CD4-positive, alpha-beta T cell treated with Interleukin-6 at 100 ng/mL for 8 hours (primary cell): Measurements from ENCODE around the gene CD320.
"Not testable (repeated sequence)": the region's sequence is repeated elsewhere in the genome, so short reads cannot be mapped to it uniquely, and the experiment has no call there.

Source experiments
- DNase-seq: peaks from one replicate; pipeline ENCODE4 v3.0.0-alpha.2; 2020; ENCODE audit warnings: mixed read lengths, low spot score

The CD320 gene

DNA sequence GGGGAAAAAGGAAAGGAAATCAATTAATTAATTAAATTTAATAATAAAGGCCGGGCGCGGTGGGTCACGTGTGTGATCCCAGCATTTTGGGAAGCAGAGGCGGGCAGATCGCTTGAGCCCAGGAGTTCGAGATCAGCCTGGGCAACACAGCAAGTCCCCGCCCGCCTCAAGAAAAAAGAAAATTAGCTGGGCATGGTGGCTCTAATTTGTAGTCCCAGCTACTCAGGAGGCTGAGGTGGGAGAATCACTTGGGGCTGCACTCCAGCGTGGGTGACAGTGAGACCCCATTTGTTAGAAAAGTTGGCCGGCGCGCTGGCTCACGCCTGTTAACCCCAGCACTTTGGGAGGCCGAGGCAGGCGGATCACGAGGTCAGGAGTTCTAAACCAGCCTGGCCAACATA lies 733 bp upstream of the CD320 start:
- DNase-seq = no peak

- DNase-seq = no peak
Measured at GRCh38 chr19:8307400-8307964, 676 bp downstream of the CD320 start.

DNA sequence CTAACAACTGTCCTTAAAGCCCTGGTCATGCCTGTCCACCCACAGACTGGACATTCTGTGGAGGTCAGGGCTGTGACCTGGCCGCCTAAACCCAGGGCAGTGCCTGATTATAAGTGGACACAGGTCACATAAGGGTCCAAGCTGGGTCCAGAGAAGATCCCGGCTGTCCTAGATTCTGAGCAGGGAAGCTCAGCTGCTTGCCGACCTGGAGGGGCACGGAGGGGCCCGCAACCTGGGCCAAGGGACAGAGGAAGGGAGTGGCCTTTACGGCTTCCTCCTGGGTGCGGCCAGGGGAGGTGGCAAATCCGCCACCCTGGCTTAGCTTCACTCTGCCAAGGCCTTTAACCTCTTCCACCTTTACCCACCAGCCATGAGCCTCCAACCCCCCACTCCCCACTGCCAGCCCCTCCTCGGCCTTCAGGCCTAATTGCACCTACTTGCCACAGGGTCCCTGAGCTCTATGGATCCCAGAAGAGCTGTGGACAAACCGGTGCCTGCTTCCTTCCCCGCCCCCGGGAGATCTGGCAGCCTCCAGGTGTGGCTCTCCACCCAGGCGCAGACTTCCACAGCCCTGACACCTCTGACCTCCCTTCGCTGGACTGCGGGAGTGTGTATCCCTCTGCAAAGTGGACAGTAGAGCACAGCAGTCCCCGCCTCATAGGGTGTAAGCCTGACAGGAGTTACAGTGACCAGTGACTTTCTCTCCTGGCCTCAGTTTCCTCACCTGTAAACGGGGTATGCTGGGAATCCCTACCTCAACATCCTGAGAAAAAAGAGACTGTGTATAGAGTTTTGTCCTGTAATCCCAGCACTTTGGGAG lies 1.7 kb downstream of the CD320 start:
- no peak for DNase-seq

- DNase-seq = no peak
Measured at GRCh38 chr19:8305798-8306197, 2.4 kb downstream of the CD320 start.

DNA sequence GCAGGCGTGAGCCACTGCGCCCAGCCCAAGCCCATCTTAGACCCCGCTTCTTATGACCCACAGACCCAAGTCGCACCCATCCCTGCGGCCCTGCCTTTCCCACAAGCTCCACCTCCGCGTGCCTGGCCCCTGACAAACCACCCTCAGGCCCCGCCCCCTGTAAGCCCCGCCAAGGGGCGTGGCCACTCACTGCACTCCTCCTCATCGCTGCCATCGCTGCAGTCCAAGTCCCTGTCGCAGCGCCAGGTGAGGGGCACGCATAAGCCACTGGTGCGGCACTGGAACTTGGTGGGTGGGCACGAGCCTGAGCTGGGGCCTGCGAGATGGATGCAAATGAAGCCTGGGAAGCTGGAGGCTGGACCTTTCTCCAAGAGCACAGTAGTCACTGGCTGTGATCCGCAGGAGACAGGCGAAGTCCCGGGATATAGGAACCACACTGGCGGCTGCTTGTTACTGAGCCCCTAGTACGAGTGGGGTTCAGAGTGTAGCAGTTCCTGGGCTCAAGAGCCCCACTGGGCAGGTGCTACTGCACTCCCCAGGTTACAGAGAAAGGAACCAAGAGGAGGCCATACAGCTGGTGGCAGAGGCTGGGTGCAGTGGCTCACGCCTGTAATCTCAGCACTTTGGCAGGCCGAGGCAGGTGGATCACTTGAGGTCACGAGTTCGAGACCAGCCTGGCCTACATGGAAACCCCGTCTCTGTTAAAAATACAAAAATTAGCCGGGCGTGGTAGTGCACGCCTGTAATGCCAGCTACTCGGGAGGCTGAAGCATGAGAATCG lies 3.1 kb downstream of the CD320 start:
- DNase-seq = no peak

- no peak for DNase-seq
Measured at GRCh38 chr19:8302734-8303133, 5.4 kb downstream of the CD320 start.

- no peak for DNase-seq
Measured at GRCh38 chr19:8302357-8302691, 5.8 kb downstream of the CD320 start.

GRCh38 chr19:8291337-8291736 lies 16.8 kb downstream of the CD320 start:
- not testable (repeated sequence) for DNase-seq

DNA sequence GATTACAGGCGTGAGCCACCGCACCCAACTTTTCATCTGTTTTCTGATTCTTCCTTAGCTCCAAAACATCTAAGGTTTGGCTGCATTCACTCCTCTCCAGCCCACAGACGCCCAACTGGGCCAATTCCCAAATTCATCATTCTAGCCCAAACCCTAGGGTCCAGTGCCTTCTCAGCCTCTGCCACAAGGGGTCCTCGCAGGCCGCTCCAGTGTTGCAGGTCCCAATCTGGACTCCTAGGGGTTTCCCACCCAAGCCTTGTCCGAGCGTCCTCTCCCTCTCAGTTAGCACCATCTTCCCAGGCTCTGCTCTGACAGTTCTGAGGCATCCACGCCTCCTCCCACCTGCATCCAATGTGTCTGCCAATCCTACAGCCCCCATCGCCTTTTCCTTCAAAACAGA lies 31.6 kb downstream of the CD320 start:
- not testable (repeated sequence) for DNase-seq

DNA sequence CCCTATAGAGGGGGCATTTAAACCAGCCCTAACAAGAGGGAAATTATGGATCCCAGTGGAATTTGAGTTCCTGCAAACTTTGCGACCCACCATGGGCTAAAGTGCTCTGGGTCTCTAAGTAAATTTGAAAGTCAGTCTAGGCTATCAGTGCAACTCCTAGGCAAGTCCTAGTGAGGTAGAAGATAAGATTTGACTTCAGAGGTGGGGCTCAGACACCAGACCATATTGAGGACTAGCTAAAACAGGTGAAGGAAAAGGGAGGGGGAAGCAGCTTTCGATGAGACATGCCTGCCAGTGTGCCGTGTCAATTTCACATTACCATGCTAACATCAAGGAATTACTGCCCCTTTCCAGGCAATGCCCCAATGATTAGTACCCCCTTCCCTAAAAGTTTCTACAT lies 38.4 kb downstream of the CD320 start:
- no peak for DNase-seq

GRCh38 chr19:8265872-8266271 lies 42.3 kb downstream of the CD320 start:
- no peak for DNase-seq

DNA sequence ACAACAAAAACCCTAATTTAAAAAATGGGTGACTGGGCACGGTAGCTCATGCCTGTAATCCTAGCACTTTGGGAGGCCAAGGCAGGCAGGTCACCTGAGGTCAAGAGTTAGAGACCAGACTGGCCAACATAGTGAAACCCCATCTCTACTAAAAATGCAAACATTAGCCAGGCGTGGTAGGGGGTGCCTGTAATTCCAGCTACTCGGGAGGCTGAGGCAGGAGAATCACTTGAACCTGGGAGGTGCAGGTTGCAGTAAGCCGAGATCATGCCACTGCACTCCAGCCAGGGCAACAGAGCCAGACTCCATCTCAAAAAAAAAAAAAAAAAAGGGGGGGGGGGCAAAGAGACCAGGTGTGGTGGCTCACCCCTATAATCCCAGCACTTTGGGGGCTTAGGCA lies 43.9 kb downstream of the CD320 start:
- DNase-seq = not testable (repeated sequence)

DNA sequence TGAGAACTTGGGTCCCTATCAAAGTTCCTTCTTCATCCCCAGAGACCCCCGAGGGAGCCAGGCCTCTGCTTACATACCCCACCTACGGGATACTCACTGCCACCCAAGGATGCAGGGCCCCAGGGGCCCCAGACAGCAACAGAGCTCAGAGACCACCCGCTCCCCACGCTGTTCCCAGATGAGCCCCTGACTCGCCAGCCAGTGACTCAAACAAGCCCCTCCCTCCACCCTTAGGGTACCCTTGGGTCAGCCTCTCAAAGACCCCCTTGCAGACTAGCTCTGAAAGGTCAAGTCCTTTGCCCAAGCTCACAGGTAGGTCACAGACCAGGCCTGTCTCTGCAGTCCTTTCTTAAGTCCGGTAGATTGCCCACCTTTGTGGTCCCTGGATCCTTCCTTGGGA lies 45.7 kb downstream of the CD320 start:
- DNase-seq = no peak

- no peak for DNase-seq
Measured at GRCh38 chr19:8261881-8262280, 46.3 kb downstream of the CD320 start.

- DNase-seq = no peak
Measured at GRCh38 chr19:8261347-8261746, 46.8 kb downstream of the CD320 start.

GRCh38 chr19:8259922-8260247 lies 48.3 kb downstream of the CD320 start:
- DNase-seq = no peak

GRCh38 chr19:8259142-8259921 lies 48.8 kb downstream of the CD320 start:
- no peak for DNase-seq

DNA sequence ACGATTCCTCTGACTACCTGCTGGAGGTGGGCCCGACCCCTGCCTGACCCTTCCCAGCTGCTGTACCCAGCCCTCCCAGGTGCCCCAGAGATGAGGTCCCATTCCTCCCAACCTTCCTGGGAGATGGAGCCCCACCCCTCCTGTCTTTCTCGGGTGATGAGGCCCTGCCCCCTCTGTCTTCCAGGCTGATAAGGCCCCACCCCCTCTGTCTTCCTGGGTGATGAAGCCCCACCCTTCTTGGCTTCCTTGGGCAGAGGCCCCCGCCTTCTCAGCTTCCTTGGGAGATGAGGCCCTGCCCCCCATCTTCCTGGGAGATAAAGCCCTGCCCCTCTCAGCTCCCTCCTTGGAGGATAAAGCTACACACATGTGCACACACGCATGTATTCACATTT lies 51.1 kb downstream of the CD320 start:
- no peak for DNase-seq

DNA sequence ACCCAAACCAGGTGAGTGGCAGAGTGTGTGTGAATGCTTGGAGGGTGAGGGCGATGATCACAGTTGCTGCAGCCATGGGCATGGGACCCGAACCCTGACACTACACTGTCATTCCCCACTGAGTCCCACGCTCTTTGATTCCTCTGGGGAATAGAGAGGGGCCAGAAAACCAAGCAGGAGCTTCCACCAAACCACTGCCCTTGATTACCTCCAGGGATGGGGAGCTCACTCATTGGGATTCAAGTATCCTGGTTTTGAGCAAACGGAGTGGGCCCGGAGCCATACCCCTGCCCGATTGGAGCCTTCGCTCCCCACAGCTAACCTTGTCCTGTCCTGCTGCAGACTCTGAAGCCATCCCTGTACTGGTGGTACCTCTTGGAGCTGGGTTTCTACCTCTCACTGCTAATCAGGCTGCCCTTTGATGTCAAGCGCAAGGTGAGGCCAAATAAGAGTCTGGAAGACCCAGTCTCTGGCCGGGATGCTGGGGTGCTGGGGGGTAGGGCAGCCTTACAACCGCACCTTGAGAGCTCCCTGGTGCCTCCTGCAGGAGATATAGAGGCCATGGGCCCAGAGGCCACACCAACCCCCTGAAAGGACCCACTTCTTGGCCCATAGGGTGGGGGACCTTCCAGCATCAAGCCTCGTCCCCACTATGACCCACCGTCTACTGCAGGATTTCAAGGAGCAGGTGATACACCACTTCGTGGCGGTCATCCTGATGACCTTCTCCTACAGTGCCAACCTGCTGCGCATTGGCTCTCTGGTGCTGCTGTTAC lies 51.7 kb downstream of the CD320 start:
- DNase-seq = no peak

- no peak for DNase-seq
Measured at GRCh38 chr19:8255426-8256125, 52.6 kb downstream of the CD320 start.
